Suppressor macrophage treated with lipopolysaccharide for 1 hour (primary cell): ENCODE data around the gene CALHM2.

Experiments used
- DNase-seq, 3 donors: peaks; one replicate each; pipeline ENCODE4 v3.0.0-alpha.2; 2020 to 2022

Gene CALHM2

DNA sequence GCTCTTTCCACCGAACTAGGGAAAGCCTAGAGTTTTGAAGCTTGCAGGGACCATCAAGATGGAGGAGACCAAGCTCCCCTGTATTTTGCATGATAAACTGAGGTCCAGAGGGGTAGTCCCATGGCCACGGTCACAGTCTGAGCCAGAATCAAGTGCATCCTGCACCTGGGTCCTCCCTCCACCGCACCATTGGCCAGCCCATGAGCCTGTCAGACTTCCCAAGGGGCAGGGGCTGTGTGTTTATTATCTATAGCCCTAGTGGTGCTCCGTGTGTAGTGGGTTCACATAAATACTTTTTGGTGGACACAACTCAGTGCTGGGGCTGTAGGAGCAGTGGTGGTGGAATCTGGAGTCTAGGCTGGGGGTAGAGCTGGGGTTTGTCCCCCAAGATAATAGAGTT lies 23.3 kb upstream of the CALHM2 start:
- no peak for DNase-seq

- DNase-seq: no peak
Measured at GRCh38 chr10:103474077-103474476, 21.9 kb upstream of the CALHM2 start.

- no peak for DNase-seq
Measured at GRCh38 chr10:103473261-103473671, 21.1 kb upstream of the CALHM2 start.

- DNase-seq: no peak
Measured at GRCh38 chr10:103472005-103472404, 19.8 kb upstream of the CALHM2 start.

- peak; percentile 54 to 67 (median 60) for DNase-seq
Measured at GRCh38 chr10:103470761-103471653, 18.8 kb upstream of the CALHM2 start.

DNA sequence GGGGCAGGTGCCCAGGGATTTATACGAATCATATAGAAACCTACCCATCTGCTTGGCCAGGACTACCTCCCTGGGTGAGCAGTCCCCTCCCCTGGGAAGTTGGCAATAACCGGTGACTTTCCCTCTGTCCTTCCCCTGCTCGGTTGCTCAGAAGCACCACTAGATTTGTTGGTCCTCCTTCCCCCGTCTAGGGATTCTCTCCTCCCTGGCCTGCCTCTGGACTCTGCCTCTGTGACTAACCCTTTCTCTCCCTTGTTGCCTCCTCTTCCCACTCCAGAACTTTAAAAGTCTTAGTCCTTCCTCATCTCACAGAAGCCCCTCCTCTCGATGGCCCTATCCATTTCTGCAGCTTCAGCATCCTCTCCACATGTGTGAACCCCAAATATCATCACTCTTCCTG lies 17.0 kb upstream of the CALHM2 start:
- DNase-seq: peak; percentile 56 to 71 (median 62)

DNA sequence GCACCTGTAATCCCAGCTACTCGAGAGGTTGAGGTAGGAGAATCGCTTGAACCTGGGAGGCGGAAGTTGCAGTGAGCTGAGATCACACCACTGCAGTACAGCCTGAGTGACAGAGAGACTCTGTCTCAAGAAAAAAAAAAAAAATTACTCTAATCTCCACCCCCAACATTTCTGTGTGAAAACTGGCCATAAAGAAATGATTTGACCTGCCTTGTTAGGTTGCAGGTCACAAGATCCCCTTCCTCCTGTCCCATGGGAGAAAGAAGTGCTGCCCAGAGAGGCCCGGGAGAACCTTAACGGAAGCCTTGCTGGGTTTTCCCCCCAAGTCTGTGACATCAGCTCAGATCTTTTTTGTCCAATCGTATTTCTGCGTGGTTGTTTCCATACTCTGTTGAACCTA lies 15.2 kb upstream of the CALHM2 start:
- peak; percentile 42 to 56 (median 47) for DNase-seq

DNA sequence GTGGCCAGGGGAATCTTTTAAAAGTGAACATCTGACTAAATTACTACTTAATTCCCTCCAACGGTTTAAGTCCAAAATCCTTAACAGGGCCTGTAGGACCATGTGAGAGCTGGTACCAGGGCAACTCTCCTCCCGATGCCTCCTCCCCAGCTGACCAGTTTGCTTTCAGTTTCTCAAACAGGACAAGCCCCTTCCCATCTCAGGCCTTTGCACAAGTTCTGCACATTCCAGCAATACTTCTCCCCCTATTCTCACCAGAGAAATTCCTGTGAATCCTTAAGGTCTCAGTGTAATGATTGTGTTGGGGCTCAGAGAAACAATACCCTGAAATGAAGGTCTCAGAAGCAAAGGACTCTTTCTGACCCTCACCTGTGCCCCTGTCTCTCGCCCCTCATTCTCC lies 14.6 kb upstream of the CALHM2 start:
- peak in 1 of 3 donors; percentile 29 for DNase-seq

DNA sequence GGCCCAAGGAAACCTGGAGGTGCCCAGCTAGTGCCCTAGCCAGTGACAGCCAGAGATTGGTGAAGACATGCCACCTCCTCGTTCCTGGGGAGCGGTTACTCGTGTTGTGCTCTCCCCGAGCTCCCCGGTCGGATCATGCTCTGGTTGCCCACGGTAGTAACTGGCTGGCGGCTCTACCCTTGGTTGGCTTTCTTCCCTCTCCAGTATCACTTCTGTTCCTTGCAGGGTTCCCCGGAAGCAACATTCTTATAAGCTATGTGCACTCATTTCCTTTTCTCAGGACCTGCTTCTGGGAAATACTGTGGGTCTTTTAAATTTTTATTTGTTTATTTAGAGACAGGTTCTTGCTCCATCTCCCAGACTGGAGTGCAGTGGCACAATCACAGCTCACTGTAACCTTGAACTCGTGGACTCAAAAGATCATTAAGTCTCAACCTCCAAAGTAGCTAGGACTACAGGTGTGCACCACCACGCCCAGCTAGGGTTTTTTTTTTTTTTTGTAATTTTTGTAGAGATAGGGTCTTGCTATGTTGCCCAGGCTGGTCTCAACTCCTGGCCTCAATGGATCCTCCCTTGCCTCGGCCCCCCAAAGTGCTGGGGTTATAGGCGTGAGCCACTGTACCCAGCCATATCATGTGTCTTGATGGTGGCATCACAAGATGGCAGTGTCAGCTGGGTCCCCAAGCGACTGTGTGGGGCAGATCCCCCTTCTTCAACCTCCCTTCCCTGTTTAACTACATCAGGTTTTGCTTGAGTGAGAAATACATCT lies 13.4 kb upstream of the CALHM2 start:
- peak; percentile 74 to 88 (median 76) for DNase-seq

DNA sequence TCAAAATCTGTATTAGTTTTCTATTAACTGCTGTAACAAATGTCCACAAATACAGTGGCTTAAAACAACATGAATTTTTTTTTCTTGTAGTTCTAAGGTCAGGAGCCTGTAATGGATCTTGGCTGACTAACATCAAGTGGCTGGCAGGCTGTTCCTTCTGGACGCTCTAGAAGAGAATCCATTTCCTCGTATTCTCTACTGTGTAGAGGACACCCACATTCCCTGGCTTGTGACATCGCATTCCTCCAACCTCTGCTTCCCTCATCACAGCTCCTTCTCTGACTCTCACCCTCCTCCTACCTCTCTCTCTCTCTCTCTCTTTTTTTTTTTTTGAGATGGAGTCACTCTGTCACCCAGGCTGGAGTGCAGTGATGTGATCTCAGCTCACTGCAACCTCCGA lies 11.3 kb upstream of the CALHM2 start:
- DNase-seq: peak; percentile 64 to 73 (median 67)

GRCh38 chr10:103459615-103460014 lies 7.4 kb upstream of the CALHM2 start:
- no peak for DNase-seq

GRCh38 chr10:103458720-103459119 lies 6.5 kb upstream of the CALHM2 start, which contains the start of gene CALHM1:
Gene CALHM1 (minus strand): TSS chr10:103458900. CDS start chr10:103458751, 149 bp downstream.
- peak; percentile 49 to 58 (median 57) for DNase-seq

- no peak for DNase-seq
Measured at GRCh38 chr10:103457896-103458583, 5.9 kb upstream of the CALHM2 start.

- DNase-seq: no peak
Measured at GRCh38 chr10:103457176-103457712, 5.1 kb upstream of the CALHM2 start.

- no peak for DNase-seq
Measured at GRCh38 chr10:103456074-103456660, 4.0 kb upstream of the CALHM2 start.

DNA sequence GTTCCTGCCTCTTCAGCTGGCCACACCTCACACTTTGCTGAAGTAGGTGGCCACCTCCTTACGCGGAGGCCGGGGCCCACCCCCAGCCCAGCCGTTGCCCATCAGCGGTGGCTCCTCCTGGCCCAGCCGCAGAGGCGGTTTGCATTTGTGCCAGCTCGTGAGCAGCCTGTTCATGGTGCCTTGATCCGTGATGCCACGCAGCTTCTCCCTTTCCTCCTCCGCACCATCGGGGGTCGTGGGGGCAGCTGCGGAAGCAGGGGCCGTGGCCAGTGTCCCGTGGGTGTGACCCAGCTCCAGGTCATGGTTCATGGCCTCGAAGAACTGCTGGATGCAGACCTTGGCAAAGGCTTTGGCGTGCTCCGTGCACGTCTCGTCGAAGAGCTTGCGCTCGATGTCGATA lies 3.1 kb upstream of the CALHM2 start:
- DNase-seq: no peak

GRCh38 chr10:103454026-103454425 lies 1.9 kb upstream of the CALHM2 start:
- DNase-seq: no peak

DNA sequence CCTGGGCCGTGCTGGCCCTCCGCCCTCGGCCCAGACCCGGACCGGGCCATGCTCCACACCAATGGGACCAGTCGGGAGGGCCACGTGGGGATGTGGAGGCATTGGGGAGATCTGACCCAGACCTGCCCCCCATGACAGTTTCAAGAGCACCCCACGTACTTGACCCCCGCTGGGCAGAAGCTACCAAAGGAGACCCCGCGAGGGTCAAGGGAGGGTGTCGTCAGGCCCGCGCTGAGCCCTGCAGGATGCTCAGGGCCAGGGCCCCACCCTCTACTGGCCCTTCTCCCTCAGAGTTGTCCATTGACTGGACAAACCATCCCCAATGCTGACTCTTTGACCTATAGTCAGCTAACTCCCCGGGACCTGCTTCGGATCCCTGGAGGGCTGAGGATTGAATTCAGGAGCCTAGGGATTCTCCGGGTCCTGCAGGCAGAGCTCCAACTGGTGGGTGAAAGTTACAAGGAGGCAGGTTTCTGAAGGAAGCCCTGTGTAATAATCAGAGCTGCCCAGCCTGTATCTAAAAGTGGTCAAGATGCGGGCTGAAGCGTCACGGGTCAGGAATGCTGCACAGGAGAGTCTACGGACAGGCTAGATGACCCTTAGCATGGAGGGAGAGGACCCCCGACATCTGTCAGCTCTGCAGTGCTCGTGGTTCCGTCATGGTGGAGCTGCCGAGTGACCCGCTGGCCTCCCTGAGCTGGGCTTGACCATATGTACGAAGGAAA lies 498 bp upstream of the CALHM2 start:
- no peak for DNase-seq

DNA sequence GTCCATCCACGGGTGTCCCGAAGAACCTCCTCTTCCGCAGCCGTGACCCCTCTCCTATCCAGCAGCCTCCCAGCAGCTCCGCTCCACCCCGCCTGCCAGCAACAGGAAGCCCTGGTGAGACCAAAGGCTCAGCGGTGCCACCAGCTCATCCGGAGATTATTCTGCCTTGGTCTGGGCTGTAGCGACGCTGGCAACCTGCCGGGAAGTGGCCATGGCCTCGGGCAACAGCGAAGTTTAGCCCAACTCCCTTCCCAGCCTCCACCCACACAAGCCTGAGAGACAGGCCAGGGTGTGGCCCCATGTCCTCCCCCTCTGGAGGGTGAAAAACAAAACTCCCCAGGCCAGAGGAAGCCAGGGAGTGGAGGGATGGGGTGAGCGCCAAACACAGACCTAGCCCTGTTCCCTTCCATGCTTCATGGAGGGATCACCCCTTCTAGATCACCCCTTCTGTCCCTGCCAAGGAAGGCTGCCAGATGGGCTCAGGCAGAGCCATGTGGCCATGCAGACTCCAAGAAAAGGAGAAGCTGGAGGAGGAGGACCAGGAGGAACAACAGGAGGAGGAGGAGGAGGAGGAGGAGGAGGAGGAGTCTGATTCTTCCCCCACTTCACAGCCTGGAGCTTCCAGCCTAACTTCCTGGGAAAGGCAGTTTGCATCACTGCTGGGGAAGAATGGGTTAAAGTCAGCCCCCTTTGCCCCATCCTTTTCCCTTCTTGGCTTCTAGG lies 918 bp downstream of the CALHM2 start:
- DNase-seq: peak; percentile 55 to 71 (median 66)

DNA sequence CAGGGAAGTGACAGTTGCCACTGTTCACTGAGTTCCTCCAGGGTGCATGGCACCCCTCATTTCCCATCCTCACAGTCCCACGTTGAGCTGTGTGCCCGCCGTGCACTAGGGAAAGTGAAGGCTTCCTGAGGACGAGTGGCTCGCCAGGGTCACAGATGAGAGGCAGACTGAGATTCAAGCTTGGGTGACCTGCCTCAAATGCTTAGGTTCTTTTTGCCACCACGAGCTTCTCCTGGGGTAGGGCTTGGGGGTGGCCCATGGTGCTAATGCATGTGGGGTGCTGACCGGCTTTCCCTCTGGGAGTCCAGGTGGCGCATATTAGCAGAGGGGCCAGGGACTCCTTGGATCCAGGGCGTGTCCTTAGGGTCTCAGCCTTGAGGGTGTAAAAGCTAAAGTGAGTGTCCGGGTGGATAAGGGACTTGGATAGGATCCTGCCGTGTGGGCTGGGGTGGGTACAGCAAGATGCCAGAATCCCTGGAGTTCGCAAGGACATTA lies 1.9 kb downstream of the CALHM2 start:
- DNase-seq: no peak
